ENCODE measurements around the gene ZNF335. TPM values are rescaled to one million over a fixed set of nuclear protein-coding genes. Genes with fewer than 3 reads are reported as not detected.

ZNF335 gene
- total and polyA plus RNA-seq, 2 of the 13 experiments (the other 11 are each of a cell fraction or from before 2014, with no cell fraction given): 9.7 to 13.7 TPM

DNA sequence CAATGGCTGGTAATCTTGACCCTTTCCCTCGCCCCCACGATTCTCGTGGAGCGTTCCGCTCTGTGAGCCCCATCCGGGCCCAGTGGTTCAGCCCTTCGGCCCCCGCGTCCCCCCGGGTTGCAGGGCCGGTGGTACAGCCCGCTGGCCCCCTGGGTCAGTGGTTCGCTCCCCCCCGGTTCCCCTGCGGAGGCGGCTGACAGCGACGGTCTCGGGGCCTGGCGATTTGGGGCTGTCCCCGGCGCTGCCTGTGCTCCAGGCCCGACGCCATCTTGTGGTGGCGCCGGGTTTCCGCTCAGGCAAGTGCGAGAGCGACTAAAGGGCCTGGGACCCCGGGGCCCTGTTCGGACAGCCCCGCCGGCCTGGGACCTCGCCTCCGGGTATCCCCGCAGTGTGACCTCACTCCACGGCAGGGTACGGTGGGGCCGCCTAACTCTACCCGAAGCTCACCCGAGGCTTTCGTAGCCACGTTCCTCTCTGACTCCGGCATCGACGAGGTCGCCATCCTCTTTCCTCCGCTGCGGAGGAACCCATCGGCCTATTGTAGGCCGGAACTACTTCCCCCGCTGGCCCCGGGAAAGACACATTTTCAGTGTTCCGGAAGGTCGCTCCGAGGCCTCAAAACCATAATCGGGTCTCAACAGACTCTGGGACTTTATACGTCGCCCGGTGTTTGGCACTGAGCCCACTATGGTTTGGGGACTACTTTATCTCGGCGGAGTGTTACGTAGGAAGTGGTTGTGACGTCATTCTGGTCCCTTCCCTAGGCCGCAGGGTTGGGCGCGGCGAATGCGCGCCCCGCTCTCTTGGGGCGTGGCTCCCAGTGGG, at the start of gene ZNF335 (continued):
- TF ChIP-seq, protein P1, sequence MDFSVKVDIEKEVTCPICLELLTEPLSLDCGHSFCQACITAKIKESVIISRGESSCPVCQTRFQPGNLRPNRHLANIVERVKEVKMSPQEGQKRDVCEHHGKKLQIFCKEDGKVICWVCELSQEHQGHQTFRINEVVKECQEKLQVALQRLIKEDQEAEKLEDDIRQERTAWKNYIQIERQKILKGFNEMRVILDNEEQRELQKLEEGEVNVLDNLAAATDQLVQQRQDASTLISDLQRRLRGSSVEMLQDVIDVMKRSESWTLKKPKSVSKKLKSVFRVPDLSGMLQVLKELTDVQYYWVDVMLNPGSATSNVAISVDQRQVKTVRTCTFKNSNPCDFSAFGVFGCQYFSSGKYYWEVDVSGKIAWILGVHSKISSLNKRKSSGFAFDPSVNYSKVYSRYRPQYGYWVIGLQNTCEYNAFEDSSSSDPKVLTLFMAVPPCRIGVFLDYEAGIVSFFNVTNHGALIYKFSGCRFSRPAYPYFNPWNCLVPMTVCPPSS (IDR thresholded peaks at IDR 0.05): no peak
- 0 out of 2 replicates have a peak, but pooled peaks have one; percentile 19 for TF ChIP-seq SMC3 (IDR thresholded peaks at IDR 0.05; ENCODE audit: low read length)
- peak; percentile 87 for TF ChIP-seq ATF7-NPFF (CRISPR knock-in tag; IDR thresholded peaks at IDR 0.05; ENCODE audit: low read depth)
- peak; percentile 16; the same call in 1 of the 2 replicates for TF ChIP-seq STAG1 (CRISPR knock-in tag; IDR thresholded peaks at IDR 0.05)
- TF ChIP-seq ZNF33A (CRISPR knock-in tag; IDR thresholded peaks at IDR 0.05; ENCODE audit: borderline replicate concordance): peak; percentile 97; the same call in 1 of the 2 replicates
- peak; percentile 83 for TF ChIP-seq ZNF124 (CRISPR knock-in tag; IDR thresholded peaks at IDR 0.05)
- no peak; the same call in 1 of the 2 replicates for TF ChIP-seq GLI4 (CRISPR knock-in tag; IDR thresholded peaks at IDR 0.05; ENCODE audit: borderline replicate concordance)
- peak; percentile 97 for TF ChIP-seq SPEN (CRISPR knock-in tag; IDR thresholded peaks at IDR 0.05; ENCODE audit: low read depth)
- TF ChIP-seq ZNF780A (CRISPR knock-in tag; IDR thresholded peaks at IDR 0.05): peak; percentile 91; the same call in 1 of the 2 replicates
- no peak for TF ChIP-seq ZFP36L2 (CRISPR knock-in tag; IDR thresholded peaks at IDR 0.05)
- TF ChIP-seq, protein P2, sequence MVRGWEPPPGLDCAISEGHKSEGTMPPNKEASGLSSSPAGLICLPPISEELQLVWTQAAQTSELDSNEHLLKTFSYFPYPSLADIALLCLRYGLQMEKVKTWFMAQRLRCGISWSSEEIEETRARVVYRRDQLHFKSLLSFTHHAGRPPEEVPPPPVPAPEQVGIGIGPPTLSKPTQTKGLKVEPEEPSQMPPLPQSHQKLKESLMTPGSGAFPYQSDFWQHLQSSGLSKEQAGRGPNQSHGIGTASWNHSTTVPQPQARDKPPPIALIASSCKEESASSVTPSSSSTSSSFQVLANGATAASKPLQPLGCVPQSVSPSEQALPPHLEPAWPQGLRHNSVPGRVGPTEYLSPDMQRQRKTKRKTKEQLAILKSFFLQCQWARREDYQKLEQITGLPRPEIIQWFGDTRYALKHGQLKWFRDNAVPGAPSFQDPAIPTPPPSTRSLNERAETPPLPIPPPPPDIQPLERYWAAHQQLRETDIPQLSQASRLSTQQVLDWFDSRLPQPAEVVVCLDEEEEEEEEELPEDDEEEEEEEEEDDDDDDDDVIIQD (CRISPR knock-in tag; IDR thresholded peaks at IDR 0.05; ENCODE audit: low read depth): peak; percentile 62
- TF ChIP-seq, protein P3, sequence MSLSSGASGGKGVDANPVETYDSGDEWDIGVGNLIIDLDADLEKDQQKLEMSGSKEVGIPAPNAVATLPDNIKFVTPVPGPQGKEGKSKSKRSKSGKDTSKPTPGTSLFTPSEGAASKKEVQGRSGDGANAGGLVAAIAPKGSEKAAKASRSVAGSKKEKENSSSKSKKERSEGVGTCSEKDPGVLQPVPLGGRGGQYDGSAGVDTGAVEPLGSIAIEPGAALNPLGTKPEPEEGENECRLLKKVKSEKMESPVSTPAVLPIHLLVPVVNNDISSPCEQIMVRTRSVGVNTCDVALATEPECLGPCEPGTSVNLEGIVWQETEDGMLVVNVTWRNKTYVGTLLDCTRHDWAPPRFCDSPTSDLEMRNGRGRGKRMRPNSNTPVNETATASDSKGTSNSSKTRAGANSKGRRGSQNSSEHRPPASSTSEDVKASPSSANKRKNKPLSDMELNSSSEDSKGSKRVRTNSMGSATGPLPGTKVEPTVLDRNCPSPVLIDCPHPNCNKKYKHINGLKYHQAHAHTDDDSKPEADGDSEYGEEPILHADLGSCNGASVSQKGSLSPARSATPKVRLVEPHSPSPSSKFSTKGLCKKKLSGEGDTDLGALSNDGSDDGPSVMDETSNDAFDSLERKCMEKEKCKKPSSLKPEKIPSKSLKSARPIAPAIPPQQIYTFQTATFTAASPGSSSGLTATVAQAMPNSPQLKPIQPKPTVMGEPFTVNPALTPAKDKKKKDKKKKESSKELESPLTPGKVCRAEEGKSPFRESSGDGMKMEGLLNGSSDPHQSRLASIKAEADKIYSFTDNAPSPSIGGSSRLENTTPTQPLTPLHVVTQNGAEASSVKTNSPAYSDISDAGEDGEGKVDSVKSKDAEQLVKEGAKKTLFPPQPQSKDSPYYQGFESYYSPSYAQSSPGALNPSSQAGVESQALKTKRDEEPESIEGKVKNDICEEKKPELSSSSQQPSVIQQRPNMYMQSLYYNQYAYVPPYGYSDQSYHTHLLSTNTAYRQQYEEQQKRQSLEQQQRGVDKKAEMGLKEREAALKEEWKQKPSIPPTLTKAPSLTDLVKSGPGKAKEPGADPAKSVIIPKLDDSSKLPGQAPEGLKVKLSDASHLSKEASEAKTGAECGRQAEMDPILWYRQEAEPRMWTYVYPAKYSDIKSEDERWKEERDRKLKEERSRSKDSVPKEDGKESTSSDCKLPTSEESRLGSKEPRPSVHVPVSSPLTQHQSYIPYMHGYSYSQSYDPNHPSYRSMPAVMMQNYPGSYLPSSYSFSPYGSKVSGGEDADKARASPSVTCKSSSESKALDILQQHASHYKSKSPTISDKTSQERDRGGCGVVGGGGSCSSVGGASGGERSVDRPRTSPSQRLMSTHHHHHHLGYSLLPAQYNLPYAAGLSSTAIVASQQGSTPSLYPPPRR (CRISPR knock-in tag; IDR thresholded peaks at IDR 0.05; ENCODE audit: borderline replicate concordance): no peak; the same call in 1 of the 2 replicates
- peak; percentile 57; the same call in 1 of the 2 replicates for TF ChIP-seq ZSCAN20 (CRISPR knock-in tag; IDR thresholded peaks at IDR 0.05; ENCODE audit: borderline replicate concordance)
- peak; percentile 74 for TF ChIP-seq ZNF547 (CRISPR knock-in tag; IDR thresholded peaks at IDR 0.05)
- TF ChIP-seq ZBTB20 (CRISPR knock-in tag; IDR thresholded peaks at IDR 0.05; ENCODE audit: borderline replicate concordance, low read depth): peak; percentile 84; the same call in 1 of the 2 replicates
- 0 out of 2 replicates have a peak, but pooled peaks have one; percentile 1 for TF ChIP-seq KAT2B (IDR thresholded peaks at IDR 0.05; ENCODE audit: borderline replicate concordance, low read depth, low read length)
- TF ChIP-seq ZNF430 (CRISPR knock-in tag; IDR thresholded peaks at IDR 0.05): peak; percentile 12; the same call in 1 of the 2 replicates
- TF ChIP-seq FOXA3 (CRISPR knock-in tag; IDR thresholded peaks at IDR 0.05): no peak; the same call in none of the 2 replicates
- TF ChIP-seq RAD21 (CRISPR knock-in tag; IDR thresholded peaks at IDR 0.05): peak; percentile 44
- no peak for TF ChIP-seq ZNF713 (CRISPR knock-in tag; IDR thresholded peaks at IDR 0.05)
- peak; percentile 95 for TF ChIP-seq ZZZ3 (CRISPR knock-in tag; IDR thresholded peaks at IDR 0.05; ENCODE audit: borderline replicate concordance)
- peak; percentile 86 for TF ChIP-seq HIVEP1 (CRISPR knock-in tag; IDR thresholded peaks at IDR 0.05)
- TF ChIP-seq TEAD3 (CRISPR knock-in tag; optimal IDR thresholded peaks at IDR 0.05; ENCODE audit: borderline replicate concordance): peak; percentile 20

All from HepG2 (cell line).